ENCODE measurements around the gene GAS2L2.

DNA sequence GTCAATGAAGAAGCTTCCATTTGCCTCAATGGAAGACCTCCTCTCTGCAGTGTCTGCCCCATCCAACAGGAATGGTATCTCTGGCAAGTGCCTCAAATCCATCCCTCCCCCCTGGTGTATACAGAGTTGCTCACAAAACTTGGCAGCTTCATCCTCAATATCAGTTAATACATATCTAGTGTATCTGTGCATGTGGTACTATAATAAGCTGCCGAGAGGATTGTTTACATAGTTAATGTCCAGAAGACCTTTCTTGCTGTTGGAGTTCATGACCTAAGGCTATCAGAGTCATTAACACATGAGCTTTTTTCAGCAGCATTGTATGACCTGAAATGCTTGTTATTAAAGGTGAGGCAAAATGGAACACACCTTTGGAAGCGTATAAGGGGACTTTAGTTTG lies 35.6 kb downstream of the GAS2L2 start:
- no peak for TF ChIP-seq EZH2 (IDR thresholded peaks at IDR 0.05)
- TF ChIP-seq, protein P1, sequence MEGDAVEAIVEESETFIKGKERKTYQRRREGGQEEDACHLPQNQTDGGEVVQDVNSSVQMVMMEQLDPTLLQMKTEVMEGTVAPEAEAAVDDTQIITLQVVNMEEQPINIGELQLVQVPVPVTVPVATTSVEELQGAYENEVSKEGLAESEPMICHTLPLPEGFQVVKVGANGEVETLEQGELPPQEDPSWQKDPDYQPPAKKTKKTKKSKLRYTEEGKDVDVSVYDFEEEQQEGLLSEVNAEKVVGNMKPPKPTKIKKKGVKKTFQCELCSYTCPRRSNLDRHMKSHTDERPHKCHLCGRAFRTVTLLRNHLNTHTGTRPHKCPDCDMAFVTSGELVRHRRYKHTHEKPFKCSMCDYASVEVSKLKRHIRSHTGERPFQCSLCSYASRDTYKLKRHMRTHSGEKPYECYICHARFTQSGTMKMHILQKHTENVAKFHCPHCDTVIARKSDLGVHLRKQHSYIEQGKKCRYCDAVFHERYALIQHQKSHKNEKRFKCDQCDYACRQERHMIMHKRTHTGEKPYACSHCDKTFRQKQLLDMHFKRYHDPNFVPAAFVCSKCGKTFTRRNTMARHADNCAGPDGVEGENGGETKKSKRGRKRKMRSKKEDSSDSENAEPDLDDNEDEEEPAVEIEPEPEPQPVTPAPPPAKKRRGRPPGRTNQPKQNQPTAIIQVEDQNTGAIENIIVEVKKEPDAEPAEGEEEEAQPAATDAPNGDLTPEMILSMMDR (IDR thresholded peaks at IDR 0.05), result no peak
- no peak for TF ChIP-seq EZH2phosphoT487 (IDR thresholded peaks at IDR 0.05)

Measured in neural progenitor cell (in vitro differentiated cells).